Fibroblast of lung (primary cell): Measurements from ENCODE around the gene MYO19.

Source experiments
- EZH2 ChIP-seq: IDR thresholded peaks from 2 replicates; pipeline ENCODE4 v1.5.1; 2012; ENCODE audit warnings: low read length, control low read depth, mild to moderate bottlenecking; ENCODE audit errors: missing control alignments
- TF ChIP-seq, protein P1 (sequence below), 2 donors: IDR thresholded peaks in 1 of 2; conservative IDR thresholded peaks in 1 of 2; 1 replicate in 1 of 2; 2 replicates in 1 of 2; pipeline ENCODE4 v1.5.1; 2011 to 2012; ENCODE audit warnings: low read length in 2 of 2, control low read depth in 1 of 2, inconsistent platforms in 1 of 2, low read depth in 1 of 2, mild to moderate bottlenecking in 1 of 2

DNA sequence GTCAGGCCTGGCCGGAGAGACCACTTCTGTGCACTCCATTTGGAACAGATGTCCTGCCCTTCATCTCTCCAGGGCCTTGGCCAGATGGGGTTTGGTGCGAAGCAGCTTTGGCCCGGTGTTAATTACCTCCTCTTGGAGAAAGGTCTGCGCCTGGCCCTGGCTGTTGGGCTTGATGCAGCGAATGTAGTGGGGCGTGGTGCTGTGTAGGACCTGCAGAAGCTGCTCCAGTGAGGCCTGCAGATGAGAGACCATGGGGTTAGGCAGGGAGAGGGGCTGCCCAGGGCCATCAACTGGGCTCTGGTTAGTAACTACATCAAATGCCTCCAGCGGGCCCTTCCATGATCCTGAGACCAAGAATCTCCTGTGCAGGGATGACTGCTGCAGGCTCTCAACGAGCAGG is 29.5 kb downstream of the MYO19 start:
- TF ChIP-seq, protein P1, sequence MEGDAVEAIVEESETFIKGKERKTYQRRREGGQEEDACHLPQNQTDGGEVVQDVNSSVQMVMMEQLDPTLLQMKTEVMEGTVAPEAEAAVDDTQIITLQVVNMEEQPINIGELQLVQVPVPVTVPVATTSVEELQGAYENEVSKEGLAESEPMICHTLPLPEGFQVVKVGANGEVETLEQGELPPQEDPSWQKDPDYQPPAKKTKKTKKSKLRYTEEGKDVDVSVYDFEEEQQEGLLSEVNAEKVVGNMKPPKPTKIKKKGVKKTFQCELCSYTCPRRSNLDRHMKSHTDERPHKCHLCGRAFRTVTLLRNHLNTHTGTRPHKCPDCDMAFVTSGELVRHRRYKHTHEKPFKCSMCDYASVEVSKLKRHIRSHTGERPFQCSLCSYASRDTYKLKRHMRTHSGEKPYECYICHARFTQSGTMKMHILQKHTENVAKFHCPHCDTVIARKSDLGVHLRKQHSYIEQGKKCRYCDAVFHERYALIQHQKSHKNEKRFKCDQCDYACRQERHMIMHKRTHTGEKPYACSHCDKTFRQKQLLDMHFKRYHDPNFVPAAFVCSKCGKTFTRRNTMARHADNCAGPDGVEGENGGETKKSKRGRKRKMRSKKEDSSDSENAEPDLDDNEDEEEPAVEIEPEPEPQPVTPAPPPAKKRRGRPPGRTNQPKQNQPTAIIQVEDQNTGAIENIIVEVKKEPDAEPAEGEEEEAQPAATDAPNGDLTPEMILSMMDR (conservative IDR thresholded peaks at IDR 0.05 in 1 of 2, IDR thresholded peaks at IDR 0.05 in 1 of 2; ENCODE audit: low read depth in 1 of 2, low read length in 2 of 2): no peak
- TF ChIP-seq EZH2: no peak
